ENCODE results near the gene DSG4. TPM values are rescaled to one million over a fixed set of nuclear protein-coding genes. Genes with fewer than 3 reads are reported as not detected.

Gene DSG4
- total RNA-seq, 1 experiment from 2014 or later = not detected

GRCh38 chr18:31446854-31447253 is 70.3 kb downstream of the DSG4 start:
- POLR2A ChIA-PET (ENCODE audit: low non-redundant PET) = no interaction called here
- H3K36me3 ChIP-seq (ENCODE audit: insufficient read depth, low read length, poor library complexity, severe bottlenecking) = no peaks in the 10 kb centered on the region
- no peak overlapping the region for H3K4me3 ChIP-seq (ENCODE audit: low read depth, low read length, poor library complexity, severe bottlenecking)
- H3K27ac ChIP-seq (ENCODE audit: low read depth, low read length, poor library complexity, severe bottlenecking) = no peak overlapping the region
- no TSS peak for BruUV-seq (replicated peaks)
- intact Hi-C loops (cut with micrococcal nuclease; ENCODE audit: unreplicated experiment) = no loop called here
- H3K4me1 ChIP-seq (ENCODE audit: insufficient read depth, low read length, poor library complexity, severe bottlenecking) = no peaks in the 10 kb centered on the region
- CTCF ChIA-PET = no interaction called here
- DNase-seq (ENCODE audit: low spot score) = no peak
- TF ChIP-seq CTCF (conservative IDR thresholded peaks at IDR 0.05; ENCODE audit: low read depth, low read length) (no peak), EZH2 (IDR thresholded peaks at IDR 0.05; ENCODE audit: borderline replicate concordance, low read depth, low read length, poor library complexity, severe bottlenecking) (no peak)
- no peaks in the 10 kb centered on the region for H3K9me3 ChIP-seq (ENCODE audit: low read depth, low read length, poor library complexity, severe bottlenecking)
- H3K27me3 ChIP-seq (replicated peaks; ENCODE audit: insufficient read depth, low read depth, low read length, poor library complexity) = peaks cover 64% of the 10 kb centered on the region

GRCh38 chr18:31447530-31448191 is 71.1 kb downstream of the DSG4 start, which contains the start of gene DSG3:
TSS of gene DSG3 (plus strand) at chr18:31447741. CDS start at chr18:31447878, 137 bp downstream.
- no peak within 1 kb of the TSS for H3K27ac ChIP-seq (ENCODE audit: low read depth, low read length, poor library complexity, severe bottlenecking)
- ChIA-PET POLR2A (ENCODE audit: low non-redundant PET) (no interaction called here), CTCF (no interaction called here)
- peaks cover 56% of the 10 kb centered on the region for H3K27me3 ChIP-seq (replicated peaks; ENCODE audit: insufficient read depth, low read depth, low read length, poor library complexity)
- no peaks in the 10 kb centered on the region for H3K36me3 ChIP-seq (ENCODE audit: insufficient read depth, low read length, poor library complexity, severe bottlenecking)
- intact Hi-C loops (cut with micrococcal nuclease; ENCODE audit: unreplicated experiment) = no loop called here
- no peaks in the 10 kb centered on the region for H3K9me3 ChIP-seq (ENCODE audit: low read depth, low read length, poor library complexity, severe bottlenecking)
- H3K4me1 ChIP-seq (ENCODE audit: insufficient read depth, low read length, poor library complexity, severe bottlenecking) = no peaks in the 10 kb centered on the region
- no peak for DNase-seq (ENCODE audit: low spot score)
- H3K4me3 ChIP-seq (ENCODE audit: low read depth, low read length, poor library complexity, severe bottlenecking) = no peak within 1 kb of the TSS
- BruUV-seq (replicated peaks) = no TSS peak
- TF ChIP-seq EZH2 (IDR thresholded peaks at IDR 0.05; ENCODE audit: borderline replicate concordance, low read depth, low read length, poor library complexity, severe bottlenecking) (no peak), CTCF (conservative IDR thresholded peaks at IDR 0.05; ENCODE audit: low read depth, low read length) (no peak)

- TF ChIP-seq EZH2 (IDR thresholded peaks at IDR 0.05; ENCODE audit: borderline replicate concordance, low read depth, low read length, poor library complexity, severe bottlenecking) (no peak), CTCF (conservative IDR thresholded peaks at IDR 0.05; ENCODE audit: low read depth, low read length) (no peak)
- CTCF ChIA-PET = no interaction called here
- H3K4me1 ChIP-seq (ENCODE audit: insufficient read depth, low read length, poor library complexity, severe bottlenecking) = no peaks in the 10 kb centered on the region
- intact Hi-C loops (cut with micrococcal nuclease; ENCODE audit: unreplicated experiment) = no loop called here
- POLR2A ChIA-PET (ENCODE audit: low non-redundant PET) = no interaction called here
- H3K27ac ChIP-seq (ENCODE audit: low read depth, low read length, poor library complexity, severe bottlenecking) = no peak overlapping the region
- DNase-seq (ENCODE audit: low spot score) = no peak
- peaks cover 46% of the 10 kb centered on the region for H3K27me3 ChIP-seq (replicated peaks; ENCODE audit: insufficient read depth, low read depth, low read length, poor library complexity)
- no peak overlapping the region for H3K4me3 ChIP-seq (ENCODE audit: low read depth, low read length, poor library complexity, severe bottlenecking)
- BruUV-seq (replicated peaks) = no TSS peak
- no peaks in the 10 kb centered on the region for H3K9me3 ChIP-seq (ENCODE audit: low read depth, low read length, poor library complexity, severe bottlenecking)
- no peaks in the 10 kb centered on the region for H3K36me3 ChIP-seq (ENCODE audit: insufficient read depth, low read length, poor library complexity, severe bottlenecking)
Measured at GRCh38 chr18:31450409-31450808, 73.8 kb downstream of the DSG4 start.

Data from A673 (cell line).